HT-29 (cell line): ENCODE data around the gene IFT25. TPM values are rescaled to one million over a fixed set of nuclear protein-coding genes. Genes with fewer than 3 reads are reported as not detected.
A peak's percentile ranks its signal among the peaks of the same experiment; 100 is the strongest.
"Not testable (repeated sequence)": the region's sequence is repeated elsewhere in the genome, so short reads cannot be mapped to it uniquely, and the experiment has no call there.

Experiments used
- DNase-seq: peaks from one replicate; pipeline ENCODE4 v3.0.0-alpha.2; 2015; ENCODE audit warnings: low spot score
- total RNA-seq: library from RNA; depleted of rRNA; stranded (reverse); fragments of >200 nt; shearing (Covaris generic); gene quantifications from 2 replicates; pipeline ENCODE4 v1.2.3, GENCODE V29; 2014; rRNA removed

Gene IFT25
- total RNA-seq, 1 experiment from 2014 or later: 31.7 TPM

DNA sequence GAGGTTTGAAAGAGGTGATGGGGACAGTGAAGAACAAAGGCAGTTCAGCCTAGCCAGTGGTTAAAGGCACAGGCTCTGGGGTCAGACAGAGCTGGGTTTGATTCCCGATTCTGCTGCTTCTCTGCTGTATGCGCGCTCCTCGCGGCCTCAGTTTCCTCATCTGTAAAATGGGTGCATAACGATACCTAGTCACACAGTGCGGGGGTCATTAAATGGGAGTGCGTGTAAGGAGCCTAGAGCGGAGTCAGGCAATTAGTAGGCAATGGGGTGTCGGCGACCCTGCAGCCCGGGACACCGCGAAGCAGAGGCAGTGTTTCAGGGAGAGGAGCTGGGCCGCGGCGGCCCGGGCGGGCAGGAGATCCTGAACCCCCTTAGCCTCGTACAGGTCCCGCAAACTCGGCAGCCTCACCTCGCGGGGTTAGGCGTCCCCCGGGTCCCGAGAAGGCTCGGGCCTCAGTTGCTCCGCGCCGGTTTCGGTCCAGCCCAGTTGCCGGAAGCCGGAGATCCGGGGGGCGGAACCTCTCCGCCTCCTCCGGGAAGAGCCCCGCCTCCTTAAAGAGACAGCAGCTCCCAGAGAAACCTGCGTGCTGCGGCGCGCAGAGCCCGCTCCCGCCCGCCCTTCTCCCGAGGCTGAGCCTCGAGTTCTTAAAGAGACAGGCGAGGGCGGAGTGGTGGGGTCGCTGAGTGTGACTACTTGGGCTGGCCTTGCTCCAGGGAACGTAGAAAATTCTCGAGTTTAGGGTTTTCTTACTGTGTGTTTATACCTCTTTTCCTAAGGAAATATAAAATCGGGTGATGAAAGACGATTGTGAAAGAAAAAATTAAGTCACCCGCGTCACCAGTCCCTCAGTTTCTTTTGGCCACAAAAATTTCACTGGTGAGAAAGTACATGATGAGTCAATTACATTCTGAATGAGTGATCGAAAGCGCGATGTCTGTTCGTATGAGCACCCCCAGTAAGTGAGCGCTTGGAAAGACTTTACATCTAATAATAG is 55.9 kb downstream of the IFT25 start, which contains the start of gene YIPF1:
YIPF1 (minus strand) TSS at position 494 of the 995 bp plus-strand sequence. CDS start 860 bp downstream, outside the sequence.
- peak; percentile 77 for DNase-seq

DNA sequence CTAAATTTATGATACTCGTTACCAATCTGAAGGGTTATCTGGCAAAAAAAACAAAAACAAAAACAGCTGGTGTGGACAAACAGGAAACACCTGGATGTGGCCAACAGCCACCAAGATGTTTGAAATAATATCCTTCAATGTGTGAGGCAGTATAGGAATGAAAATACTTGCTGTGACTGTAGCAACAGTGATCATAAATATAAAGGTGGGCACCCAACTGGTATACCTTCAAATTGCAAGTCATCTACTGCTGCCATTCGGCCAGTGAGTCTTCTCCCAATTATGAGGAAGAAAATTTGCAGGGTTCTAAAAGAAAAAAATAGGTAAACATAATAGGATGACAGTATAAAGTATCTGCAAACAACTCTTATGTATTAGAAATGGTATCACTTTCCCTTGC is 56.8 kb downstream of the IFT25 start:
- no peak for DNase-seq

DNA sequence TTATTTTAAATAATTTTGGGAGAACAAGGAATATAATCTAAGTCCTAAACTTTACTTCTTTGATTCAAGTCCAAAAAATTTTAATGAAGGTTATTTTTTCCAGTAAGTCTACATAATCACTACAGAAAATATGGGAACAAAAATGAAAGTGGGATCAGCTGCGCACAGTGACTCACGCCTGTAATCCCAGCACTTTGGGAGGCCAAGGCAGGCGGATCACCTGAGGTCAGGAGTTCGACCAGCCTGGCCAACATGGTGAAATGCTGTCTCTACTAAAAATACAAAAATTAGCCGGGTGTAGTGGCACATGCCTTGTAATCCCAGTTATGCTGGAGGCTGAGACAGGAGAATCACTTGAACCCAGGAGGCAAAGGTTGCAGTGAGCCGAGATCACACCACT is 61.9 kb downstream of the IFT25 start:
- not testable (repeated sequence) for DNase-seq

DNA sequence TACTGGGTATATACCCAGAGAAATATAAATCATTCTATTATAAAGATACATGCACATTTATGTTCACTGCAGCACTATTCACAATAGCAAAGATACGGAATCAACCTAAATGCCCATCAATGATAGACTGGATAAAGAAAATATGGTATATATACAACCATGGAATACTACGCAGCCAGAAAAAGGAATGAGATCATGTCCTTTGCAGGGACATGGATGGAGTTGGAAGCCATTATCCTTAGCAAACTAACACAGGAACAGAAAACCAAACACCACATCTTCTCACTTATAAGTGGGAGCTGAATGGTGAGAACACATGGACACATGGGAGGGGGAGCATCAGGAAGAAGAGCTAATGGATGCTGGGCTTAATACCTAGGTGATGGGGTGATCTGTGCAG is 63.6 kb downstream of the IFT25 start:
- DNase-seq: not testable (repeated sequence)

DNA sequence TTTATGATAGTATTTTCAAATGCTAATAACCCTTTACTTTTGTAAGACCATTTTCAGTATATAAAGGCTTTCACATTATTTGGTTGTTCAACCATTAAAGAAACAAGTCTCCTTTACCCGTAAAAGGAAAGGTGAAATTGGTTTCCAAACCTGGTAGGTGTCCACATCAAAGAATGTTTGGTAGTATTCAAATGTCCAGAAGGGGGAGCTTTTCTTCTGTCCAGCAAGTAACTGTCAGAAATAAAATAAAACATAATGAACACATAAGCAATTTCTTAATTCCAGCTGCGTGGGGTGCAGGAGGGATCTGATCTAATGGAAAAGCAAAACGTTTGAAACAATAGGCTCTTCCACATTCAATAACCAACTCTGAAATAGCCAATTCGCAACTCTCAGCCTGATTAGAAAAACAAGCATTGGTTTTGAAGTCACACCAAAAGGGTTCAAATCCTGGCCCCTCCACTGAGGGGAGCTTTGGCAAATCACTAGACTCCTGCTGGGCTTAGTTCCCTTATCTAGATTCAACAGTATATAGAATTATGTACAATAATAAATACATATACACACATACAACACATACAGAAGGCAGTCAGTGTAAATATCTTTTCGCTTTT is 66.9 kb downstream of the IFT25 start:
- peak; percentile 59 for DNase-seq

DNA sequence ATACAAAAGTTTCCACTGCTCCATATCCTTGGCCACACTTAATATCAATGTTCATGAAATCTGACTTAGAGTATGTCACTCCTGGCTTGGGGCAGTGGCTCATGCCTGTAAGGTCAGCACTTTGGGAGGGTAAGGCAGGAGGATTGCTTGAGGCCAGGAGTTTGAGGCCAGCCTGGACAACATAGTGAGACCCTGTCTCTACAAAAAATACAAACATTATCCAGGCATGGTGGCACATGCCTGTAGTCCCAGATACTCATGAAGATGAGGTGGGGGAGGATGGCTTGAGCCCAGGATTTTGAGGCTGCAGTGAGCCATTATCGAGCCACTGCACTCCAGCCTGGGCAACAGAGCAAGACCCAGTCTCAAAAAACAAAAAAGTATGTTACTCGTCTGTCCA is 70.3 kb downstream of the IFT25 start:
- not testable (repeated sequence) for DNase-seq

DNA sequence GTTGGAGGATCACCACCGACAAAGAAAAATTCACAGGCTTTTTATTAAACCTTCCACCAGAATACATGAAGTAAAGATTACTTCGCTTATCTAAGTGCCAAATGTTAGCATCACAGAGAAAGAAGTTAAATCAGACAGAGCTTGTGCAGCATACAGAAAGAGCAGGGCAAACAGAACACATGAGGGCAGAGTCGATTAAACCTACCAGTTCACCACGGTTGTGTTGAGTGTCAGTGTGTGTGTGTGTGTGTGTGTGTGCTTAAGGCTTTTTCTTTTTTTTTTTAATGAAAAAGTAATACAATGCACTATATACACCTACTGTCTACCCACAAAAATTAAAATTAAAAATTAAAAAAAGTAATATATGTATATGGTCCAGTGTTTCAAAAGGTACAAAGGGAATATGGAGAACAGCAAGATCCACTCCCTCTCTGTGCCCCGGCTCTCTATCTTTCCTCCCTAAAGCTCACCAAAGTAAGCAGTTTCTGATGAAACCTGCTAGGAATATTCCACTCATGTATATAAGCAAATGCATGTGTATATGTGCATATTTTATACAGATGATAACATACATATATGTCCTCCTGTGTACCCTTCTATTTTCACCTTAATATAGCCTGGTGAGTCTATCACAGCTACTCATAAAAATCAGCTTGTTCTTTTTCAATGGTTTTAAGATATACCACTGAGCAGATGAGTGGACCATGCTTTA is 73.6 kb downstream of the IFT25 start:
- no peak for DNase-seq

Other genes starting within 250 kb of the IFT25 start
- gene GLIS1, start 206.5 kb downstream of the IFT25 start, total RNA-seq: not detected in 2 replicates
- gene NDC1, start 107.4 kb downstream of the IFT25 start, total RNA-seq: 28.8 and 29.5 TPM in 2 replicates
- 8.5 and 11.2 TPM in 2 replicates for gene YIPF1, start 55.9 kb downstream of the IFT25 start, total RNA-seq
- gene DIO1, start 51.5 kb downstream of the IFT25 start, total RNA-seq: not detected in 2 replicates
- 32.6 and 40.0 TPM in 2 replicates for gene LRRC42, start 651 bp upstream of the IFT25 start, total RNA-seq
- gene LDLRAD1, start 72.5 kb upstream of the IFT25 start, total RNA-seq: not detected in 2 replicates
- 193 and 255 TPM in 2 replicates for gene TMEM59, start 107.5 kb upstream of the IFT25 start, total RNA-seq
- 1.2 and 2.0 TPM in 2 replicates for gene TCEANC2, start 107.9 kb upstream of the IFT25 start, total RNA-seq
- gene CDCP2, start 207.3 kb upstream of the IFT25 start, total RNA-seq: not detected in 2 replicates